Superior temporal gyrus (tissue), 1 donor: ENCODE results near the gene NCK2.

Source experiments
- DNase-seq: peaks from one replicate; pipeline ENCODE4 v3.0.0-alpha.2; 2016; ENCODE audit errors: extremely low spot score

The NCK2 gene

GRCh38 chr2:105849431-105850179, 104.9 kb downstream of the NCK2 start:
- DNase-seq: no peak

DNA sequence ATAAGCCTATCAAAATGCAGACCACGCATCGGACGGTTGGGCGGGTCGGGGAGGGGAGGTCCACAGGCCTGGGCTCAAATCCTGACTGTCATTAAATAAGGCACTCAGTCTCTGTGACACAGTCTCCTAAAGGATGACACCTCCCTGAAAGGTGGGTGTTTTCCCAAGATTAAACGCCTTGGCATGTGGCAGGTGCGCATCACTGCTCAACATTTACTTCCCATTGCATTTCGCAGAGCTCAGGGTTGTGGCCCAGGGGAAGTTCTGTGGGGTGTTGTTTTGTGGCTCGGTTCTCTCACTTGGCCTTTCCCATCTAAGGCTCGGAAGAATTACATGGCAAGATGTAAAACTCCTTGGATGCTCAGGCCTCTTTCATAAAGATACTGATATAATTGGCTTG, 107.4 kb downstream of the NCK2 start:
- DNase-seq: no peak

- no peak for DNase-seq
Observed at GRCh38 chr2:105853354-105854088, 108.8 kb downstream of the NCK2 start.

DNA sequence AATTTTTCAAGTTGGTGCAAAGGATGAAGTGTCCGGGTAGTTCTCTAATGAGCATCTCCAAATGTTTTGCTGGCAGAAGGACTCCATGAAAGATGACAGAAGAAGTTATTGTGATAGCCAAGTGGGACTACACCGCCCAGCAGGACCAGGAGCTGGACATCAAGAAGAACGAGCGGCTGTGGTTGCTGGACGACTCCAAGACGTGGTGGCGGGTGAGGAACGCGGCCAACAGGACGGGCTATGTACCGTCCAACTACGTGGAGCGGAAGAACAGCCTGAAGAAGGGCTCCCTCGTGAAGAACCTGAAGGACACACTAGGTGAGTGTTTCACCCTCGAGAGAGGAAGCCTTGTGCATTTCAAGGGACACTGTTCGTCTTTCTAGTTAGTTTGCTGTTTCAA, 110.3 kb downstream of the NCK2 start:
- DNase-seq: no peak

GRCh38 chr2:105856581-105856980, 111.9 kb downstream of the NCK2 start:
- DNase-seq: no peak

DNA sequence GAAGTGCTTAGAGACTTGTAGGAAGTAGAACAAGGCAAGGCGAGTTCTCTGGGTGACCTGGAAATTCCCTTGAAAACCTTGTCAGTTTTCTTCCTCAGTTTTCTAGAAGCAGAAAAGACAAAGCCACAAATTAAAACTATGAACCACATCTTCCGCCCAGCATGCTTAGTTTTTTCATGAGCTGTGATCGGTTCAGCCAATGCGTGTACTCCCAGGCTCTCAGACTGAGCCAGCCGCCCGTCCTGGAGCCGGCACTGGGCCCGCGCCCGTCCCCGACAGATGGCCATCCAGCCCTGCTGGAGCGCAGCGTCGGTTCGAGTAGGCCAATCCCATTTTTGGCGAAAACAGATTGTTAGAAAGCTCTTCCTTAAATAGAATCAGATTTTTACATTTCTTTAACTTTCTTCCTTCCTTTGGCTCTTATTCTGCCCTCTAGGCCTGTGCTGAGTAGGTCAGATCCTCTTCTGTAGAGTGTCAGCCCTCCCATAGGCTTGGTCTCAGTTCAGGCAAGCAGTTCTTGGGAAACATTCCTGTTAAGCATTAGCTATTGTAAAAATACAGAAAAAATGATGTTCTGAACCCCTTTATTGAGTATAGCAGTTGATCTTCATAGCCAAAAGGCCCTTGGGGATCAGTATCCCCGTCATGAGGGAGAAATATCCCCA, 112.5 kb downstream of the NCK2 start:
- DNase-seq: no peak

GRCh38 chr2:105858868-105859693, 114.4 kb downstream of the NCK2 start:
- DNase-seq: no peak

DNA sequence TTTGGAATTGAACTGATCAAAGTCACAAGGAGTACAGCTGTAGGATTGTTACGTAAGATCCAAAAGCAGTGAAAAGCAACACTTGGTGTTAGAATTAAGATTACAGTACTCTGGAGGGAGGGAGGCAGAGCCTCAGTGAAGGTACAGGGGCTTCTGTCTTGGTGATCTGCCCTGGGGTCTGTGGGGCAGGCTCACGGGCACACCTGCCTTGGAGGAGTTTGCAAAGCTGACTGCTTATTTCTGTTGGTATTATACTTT, 114.9 kb downstream of the NCK2 start:
- DNase-seq: no peak

- DNase-seq: no peak
Observed at GRCh38 chr2:105860567-105860966, 115.9 kb downstream of the NCK2 start.

DNA sequence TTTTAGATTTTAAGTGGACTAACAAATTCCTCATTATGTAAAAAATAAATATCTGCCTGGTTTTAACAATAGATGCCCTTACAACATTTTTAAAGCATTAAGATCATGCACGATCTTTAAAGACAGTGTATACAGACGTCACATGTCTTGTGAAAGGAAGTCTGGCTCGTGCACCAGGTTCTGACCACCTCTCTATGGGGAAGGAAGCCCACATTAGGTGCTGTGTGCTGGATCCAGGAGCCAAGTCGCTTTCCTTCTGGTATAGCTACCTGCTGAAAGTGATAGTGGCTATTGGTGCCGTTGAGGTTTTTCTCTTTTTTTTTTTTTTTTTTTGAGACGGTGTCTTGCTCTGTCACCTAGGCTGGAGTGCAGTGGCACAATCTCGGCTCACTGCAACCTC, 116.5 kb downstream of the NCK2 start:
- no peak for DNase-seq

GRCh38 chr2:105862843-105863242, 118.1 kb downstream of the NCK2 start:
- no peak for DNase-seq

DNA sequence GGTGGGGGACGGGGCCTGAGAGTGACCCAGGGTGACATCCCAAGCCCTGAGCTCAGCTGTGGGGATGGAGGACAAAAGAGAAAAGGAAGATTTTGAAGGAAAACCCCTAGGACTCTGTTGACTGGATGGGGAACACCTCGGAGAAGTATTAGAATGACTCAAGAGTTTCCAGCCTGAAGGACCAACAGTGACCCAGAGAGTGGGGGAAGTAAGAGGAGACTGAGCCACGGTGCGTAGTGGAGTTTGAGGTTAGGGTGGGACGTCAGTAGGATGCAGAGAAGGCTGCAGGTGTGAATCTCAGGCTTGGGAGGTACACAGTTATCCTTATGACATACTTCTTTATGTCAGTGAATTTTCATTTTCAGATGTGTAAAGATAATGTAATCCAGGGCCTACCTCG, 119.5 kb downstream of the NCK2 start:
- DNase-seq: no peak

DNA sequence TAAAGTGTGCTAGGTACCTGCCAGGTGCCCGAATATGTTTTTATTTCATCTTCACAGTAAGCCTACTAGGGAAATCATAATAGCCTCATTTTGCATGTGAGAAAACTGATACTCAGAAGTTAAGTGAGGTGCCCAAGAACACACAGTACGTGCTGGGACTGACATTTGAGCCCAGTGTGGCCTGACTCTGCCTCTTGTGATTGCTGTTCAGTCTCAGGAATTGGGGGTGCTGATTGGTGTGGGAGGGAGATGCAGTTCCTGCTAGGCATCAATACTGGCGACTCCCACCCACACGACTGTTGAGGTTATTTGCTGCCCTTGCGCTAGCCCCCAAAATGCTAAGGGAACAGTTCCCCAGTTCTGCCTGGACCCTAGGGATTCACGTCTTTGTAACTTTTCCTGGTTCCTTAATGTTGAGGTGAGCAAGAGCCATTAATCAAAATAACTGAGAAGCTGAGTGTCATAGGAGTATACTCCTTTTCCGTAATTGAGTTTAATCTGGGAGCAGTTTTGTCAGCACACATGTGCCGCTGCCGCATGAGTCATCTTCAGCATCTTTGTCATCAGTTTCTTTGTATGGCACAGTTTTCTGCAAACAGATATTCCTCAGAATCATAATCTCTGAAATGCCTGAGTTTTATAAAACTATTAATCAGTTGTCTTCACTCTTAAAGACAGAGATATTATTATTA, 120.7 kb downstream of the NCK2 start:
- no peak for DNase-seq

DNA sequence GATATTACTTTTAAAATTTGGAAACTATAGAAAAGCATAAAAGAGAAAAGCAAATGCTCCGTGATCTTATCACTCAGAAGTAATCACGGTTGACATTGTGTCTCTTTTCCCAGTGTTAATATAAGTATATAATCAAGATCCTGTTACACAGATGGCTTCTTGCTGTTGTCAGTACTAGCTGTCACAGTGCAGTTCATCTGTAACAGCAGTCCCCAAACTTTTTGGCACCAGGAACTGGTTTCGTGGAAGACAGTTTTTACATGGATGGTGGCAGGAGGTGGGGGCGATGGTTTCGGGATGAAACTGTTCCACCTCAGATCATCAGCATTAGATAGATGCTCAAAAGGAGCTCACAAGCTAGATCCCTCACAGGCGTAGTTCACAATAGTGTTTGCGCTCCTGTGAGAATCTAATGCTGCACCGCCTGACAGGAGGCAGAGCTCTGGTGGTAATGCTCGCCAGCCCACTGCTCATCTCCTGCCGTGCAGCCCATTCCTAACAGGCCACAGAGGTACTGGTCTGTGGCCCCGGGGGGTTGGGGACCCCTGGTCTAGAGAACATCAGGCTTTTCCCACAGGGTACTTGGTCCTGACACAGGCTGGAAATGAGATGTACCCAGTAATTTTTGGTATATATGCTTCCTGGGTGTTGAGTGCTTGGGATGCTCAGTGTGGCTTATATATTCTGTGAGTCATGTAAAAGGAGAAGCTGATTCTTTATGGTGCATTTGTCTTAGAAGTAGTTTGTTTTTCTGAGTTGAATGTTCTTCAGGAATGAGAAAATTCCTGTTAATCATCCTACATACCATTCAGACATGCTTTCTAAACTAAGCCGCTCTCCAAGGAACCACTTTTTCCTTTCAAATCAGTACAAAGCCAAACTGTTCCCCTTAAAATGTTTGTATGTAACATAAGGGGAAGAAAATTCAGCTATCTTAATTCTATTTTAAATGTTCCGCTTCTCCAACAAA, 121.8 kb downstream of the NCK2 start:
- no peak for DNase-seq

DNA sequence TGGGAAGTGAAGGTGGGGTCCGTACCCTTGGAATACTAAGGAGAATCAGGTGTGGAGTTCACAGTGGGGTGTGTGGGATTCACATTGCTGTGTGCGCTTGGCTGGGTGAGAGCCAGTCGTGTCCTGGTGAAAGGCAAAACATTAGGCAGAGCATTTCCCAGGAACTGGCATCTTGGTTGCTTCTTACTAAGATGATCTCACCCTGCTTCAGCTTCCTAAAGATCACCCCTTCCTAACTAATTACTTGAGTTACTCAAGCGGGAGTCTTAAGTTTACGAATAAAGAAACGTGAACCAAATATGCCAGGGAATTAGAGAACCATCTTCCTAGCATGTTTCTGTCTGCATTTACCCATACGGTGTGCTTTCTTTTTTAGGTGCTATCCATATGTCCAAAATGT, 122.9 kb downstream of the NCK2 start:
- no peak for DNase-seq

- DNase-seq: no peak
Observed at GRCh38 chr2:105868060-105868459, 123.3 kb downstream of the NCK2 start.

DNA sequence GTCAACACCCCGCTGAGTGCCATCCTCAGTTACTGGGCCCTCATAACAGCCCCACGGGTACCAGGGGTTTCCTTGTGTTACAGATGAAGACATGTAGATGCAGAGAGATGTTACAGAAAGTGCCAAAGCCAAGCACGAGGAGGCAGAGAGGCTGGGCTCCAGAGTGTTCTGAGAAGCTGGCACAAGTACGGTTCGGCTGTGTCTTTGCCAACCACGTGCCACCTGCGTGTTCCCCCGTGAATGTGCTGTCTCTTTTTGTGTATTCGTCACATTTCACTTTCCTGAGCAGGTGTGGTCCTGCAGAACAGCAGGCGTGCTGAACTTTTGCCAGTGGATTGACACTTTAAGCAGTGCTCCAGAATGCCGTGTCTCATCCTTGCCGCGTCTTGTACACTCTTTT, 124.6 kb downstream of the NCK2 start:
- DNase-seq: no peak

- no peak for DNase-seq
Observed at GRCh38 chr2:105870062-105870461, 125.3 kb downstream of the NCK2 start.

DNA sequence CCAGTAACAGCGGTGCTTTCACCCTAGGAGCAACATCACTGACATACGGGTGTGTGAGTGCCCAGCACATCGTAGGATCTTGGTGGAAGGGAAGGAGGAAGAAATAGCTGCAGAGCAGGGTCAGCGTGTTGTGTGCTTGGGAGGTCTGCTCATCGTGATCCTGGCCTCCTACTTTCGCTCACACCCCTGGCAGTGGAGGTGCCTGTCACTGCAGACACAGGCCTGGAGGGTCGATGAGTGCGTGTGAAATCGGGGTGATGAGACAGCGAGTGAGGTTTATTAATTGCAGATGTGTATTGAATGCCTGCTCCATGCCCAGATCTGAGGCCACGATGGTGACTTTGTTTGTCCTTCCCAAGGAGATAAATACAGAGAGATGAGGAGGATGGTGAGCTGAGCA, 126.1 kb downstream of the NCK2 start:
- DNase-seq: no peak

GRCh38 chr2:105872142-105872728, 127.5 kb downstream of the NCK2 start:
- DNase-seq: no peak
